HG03354 (cell line): ENCODE data around the gene TNFSF12.

ENCODE experiments used
- ATAC-seq: cut with Tn5 transposase; IDR thresholded peaks from one replicate; pipeline ENCODE4 v1.9.1; 2021; ENCODE audit warnings: mild to moderate bottlenecking; ENCODE audit not compliant: unreplicated experiment, poor library complexity, severe bottlenecking

The TNFSF12 gene, protein sequence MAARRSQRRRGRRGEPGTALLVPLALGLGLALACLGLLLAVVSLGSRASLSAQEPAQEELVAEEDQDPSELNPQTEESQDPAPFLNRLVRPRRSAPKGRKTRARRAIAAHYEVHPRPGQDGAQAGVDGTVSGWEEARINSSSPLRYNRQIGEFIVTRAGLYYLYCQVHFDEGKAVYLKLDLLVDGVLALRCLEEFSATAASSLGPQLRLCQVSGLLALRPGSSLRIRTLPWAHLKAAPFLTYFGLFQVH

DNA sequence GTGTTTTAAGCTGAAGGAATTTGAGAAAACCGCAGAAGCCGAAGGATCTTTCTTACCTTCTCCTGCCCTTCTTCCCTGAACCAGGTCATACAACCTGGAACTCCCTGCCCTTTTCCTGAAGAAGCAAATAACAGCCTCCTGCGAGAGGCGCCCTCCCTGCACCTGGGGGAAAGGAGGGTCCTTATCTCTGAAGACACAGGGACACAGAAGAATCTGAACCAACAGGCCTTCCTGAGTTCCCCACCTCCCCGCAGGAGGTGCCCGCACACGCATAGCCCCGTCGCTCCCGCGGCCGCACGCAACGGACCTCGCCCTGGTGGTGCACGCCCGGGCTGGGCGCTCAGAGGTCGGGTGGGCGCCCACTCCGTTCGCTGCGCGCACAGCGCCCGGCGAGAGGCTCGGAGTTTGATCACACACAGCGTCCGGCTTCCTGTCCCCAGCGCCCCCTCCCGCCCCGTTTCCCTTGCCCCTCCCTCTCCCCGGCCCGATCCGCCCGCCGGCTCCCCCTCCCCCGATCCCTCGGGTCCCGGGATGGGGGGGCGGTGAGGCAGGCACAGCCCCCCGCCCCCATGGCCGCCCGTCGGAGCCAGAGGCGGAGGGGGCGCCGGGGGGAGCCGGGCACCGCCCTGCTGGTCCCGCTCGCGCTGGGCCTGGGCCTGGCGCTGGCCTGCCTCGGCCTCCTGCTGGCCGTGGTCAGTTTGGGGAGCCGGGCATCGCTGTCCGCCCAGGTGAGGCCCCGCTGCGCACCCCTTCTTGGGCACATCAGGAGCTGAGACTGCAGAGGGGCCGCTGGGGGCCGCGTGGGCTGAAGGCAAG lies at the start of gene TNFSF12:
Gene TNFSF12 (plus strand): TSS at position 474 of the 816 bp plus-strand sequence. CDS start 96 bp downstream, at position 570.
- ATAC-seq = no peak

DNA sequence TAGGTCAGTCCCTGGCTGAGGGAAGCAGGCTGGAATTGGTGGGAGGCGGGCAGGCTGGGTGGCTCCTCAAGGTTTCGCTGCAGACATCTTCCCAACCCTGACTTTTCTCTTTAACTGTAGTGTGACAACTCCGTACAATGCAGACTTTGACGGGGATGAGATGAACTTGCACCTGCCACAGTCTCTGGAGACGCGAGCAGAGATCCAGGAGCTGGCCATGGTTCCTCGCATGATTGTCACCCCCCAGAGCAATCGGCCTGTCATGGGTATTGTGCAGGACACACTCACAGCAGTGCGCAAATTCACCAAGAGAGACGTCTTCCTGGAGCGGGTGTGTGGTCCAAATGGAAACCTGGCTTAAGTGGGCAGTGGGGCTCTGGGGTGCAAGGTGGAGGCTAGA lies 49.7 kb upstream of the TNFSF12 start:
- ATAC-seq = no peak

DNA sequence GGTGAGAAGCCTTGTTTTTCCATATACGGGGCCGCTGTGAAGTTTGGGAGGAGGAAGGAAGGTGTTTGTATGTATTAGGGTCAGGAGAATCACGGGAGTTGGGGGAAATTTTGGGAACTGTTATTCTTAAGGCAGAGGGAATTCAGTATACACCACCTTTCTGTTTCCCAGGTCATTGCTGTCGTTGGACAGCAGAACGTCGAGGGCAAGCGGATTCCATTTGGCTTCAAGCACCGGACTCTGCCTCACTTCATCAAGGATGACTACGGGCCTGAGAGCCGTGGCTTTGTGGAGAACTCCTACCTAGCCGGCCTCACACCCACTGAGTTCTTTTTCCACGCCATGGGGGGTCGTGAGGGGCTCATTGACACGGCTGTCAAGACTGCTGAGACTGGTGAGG lies 47.1 kb upstream of the TNFSF12 start:
- ATAC-seq = no peak

DNA sequence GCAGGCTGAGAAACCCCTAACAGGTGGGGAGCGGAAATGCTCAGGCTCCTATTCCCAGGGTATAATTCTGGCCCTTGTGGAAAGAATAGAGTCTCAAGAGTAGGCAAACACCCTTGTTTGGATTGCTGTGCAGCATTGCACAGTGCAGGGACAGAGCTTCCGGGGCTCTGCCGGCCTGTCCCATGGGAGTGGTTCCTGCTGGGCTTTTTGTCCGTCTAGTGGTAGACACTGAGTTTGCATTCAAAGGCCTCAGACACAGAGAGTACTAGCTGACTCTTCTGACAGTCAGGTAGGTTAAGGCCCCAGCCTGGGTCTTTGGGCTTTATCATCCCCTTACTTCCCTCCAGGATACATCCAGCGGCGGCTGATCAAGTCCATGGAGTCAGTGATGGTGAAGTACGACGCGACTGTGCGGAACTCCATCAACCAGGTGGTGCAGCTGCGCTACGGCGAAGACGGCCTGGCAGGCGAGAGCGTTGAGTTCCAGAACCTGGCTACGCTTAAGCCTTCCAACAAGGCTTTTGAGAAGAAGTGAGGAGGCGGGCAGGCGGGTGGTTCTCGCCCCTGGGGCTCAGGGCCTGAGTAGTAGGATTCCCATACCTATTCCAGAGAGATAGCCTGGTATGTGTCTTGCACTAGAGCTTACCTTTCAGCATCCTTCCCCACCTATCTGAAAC lies 46.5 kb upstream of the TNFSF12 start:
- ATAC-seq = no peak

DNA sequence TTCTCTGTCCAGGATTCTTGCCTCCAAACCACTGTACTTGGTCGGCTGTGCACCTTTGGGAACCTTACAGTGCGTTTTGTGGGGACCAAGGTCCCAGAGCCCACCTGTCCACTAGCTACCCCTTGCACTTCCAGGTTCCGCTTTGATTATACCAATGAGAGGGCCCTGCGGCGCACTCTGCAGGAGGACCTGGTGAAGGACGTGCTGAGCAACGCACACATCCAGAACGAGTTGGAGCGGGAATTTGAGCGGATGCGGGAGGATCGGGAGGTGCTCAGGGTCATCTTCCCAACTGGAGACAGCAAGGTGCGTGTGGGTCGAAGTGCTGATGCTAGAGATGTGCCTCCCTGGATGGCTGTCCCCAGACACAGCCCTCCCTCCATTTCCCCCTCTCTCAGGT lies 45.9 kb upstream of the TNFSF12 start:
- no peak for ATAC-seq

DNA sequence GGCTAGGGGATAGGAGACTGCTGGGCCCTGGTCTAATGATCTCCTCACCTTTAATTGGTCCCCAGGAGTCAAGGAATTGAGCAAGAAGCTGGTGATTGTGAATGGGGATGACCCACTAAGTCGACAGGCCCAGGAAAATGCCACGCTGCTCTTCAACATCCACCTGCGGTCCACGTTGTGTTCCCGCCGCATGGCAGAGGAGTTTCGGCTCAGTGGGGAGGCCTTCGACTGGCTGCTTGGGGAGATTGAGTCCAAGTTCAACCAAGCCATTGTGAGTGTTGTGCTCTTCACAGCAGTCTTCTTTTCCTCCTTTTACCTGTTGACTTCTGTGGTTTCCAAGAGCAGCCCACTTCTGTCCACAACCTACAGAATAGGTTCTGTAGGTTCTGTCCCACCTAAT lies 45.3 kb upstream of the TNFSF12 start:
- no peak for ATAC-seq

DNA sequence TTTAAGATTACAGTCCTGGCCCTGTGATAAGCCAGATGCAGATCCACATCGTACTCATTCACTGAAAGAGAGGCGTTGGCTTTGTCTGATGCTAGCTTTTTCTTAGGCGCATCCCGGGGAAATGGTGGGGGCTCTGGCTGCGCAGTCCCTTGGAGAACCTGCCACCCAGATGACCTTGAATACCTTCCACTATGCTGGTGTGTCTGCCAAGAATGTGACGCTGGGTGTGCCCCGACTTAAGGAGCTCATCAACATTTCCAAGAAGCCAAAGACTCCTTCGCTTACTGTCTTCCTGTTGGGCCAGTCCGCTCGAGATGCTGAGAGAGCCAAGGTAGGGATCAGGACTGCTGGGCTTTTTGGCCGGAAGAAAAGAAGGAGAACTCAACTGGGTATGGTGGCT lies 40.7 kb upstream of the TNFSF12 start:
- no peak for ATAC-seq

DNA sequence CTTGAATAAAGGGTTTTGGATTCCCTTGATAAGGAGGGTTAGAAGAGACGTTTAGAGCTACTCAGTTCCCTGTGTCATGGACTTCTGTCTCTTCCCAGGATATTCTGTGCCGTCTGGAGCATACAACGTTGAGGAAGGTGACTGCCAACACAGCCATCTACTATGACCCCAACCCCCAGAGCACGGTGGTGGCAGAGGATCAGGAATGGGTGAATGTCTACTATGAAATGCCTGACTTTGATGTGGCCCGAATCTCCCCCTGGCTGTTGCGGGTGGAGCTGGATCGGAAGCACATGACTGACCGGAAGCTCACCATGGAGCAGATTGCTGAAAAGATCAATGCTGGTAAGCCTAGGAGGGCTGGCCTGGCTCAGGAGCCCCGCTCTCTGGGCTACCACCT lies 40.0 kb upstream of the TNFSF12 start:
- ATAC-seq = no peak

DNA sequence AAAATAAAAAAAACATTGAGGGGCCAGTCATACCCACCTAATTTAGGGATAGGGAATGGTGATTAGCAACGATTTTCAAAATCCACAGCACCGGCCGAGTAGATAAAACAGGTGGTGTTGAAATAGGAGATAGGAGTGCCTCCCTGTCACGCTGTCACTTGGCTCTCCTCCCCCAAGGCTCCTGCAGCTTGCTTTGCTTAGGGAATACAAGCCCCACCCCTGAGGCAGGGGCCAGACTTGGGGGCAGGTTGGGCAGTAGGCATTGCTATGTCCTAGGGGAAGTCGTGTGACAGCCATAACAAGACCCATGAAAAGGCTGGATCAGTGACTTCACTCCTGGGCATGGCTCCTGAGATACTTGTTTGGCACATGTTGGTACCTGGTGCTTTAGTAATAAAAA lies 38.9 kb upstream of the TNFSF12 start:
- ATAC-seq = no peak

DNA sequence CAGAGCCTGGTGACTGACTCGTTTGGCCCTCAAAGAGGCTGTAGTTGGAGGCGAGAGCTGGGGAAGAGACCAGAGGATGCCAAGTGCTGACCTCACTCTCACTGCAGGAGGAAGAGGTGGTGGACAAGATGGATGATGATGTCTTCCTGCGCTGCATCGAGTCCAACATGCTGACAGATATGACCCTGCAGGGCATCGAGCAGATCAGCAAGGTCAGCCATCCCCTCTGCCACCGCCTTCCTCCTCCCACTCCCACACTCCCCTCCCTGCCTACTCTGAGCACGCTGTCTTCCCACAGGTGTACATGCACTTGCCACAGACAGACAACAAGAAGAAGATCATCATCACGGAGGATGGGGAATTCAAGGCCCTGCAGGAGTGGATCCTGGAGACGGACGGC lies 37.8 kb upstream of the TNFSF12 start:
- no peak for ATAC-seq

DNA sequence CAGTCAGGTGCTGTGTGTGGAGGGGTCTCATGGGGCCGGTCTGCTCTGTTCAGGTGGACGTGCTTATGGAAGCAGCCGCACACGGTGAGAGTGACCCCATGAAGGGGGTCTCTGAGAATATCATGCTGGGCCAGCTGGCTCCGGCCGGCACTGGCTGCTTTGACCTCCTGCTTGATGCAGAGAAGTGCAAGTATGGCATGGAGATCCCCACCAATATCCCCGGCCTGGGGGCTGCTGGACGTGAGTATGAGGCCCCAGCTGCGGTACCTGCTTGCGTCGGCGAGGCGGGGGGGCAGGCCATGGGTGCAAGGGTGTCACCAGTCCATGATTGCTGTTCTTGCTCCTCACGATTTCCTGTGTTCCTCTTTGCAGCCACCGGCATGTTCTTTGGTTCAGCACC lies 36.8 kb upstream of the TNFSF12 start:
- no peak for ATAC-seq

DNA sequence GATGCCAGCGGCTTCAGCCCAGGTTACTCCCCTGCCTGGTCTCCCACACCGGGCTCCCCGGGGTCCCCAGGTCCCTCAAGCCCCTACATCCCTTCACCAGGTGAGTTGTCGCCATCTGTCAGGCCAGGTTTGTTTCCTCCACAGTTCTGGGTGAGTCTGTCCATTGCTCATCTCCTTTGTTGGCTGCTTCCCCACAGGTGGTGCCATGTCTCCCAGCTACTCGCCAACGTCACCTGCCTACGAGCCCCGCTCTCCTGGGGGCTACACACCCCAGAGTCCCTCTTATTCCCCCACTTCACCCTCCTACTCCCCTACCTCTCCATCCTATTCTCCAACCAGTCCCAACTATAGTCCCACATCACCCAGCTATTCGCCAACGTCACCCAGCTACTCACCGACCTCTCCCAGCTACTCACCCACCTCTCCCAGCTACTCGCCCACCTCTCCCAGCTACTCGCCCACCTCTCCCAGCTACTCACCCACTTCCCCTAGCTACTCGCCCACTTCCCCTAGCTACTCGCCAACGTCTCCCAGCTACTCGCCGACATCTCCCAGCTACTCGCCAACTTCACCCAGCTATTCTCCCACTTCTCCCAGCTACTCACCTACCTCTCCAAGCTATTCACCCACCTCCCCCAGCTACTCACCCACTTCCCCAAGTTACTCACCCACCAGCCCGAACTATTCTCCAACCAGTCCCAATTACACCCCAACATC lies 35.9 kb upstream of the TNFSF12 start:
- ATAC-seq = no peak

DNA sequence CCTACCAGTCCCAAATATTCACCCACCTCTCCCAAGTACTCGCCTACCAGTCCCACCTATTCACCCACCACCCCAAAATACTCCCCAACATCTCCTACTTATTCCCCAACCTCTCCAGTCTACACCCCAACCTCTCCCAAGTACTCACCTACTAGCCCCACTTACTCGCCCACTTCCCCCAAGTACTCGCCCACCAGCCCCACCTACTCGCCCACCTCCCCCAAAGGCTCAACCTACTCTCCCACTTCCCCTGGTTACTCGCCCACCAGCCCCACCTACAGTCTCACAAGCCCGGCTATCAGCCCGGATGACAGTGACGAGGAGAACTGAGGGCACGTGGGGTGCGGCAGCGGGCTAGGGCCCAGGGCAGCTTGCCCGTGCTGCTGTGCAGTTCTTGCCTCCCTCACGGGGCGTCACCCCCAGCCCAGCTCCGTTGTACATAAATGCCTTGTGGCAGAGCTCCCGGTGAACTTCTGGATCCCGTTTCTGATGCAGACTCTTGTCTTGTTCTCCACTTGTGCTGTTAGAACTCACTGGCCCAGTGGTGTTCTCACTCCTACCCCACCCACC lies 34.9 kb upstream of the TNFSF12 start:
- no peak for ATAC-seq

DNA sequence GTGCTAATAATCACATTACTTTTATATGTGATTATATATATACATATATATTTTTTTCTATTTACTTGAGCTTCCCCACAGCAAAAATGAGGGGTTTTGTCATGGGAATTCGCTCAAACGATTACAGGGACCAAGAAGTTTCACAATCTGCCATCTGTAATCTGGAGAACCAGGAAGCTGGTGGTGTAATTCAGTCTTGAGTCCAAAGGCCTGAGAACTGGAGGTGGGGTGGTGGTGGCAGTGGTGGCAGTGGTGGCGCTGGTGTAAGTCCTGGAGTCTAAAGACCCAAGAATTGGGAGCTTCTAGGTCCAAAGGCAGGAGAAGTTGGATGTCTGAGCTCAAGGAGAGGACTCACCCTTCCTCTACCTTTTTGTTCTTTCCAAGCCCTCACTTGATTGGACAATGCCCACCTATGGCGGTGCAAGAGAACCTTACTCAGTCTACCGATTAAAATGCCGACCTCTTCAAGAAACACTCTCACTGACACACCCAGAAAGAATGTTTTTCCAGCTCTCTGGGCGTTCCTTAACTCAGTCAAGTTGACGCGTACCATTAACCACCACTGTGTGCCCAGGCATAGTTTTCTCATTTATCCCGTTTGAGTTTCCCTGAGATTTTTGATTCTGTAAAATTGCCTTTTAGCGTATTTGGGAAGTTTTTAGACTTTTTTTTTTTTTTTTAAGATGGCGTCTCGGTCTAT lies 32.8 kb upstream of the TNFSF12 start:
- no peak for ATAC-seq

DNA sequence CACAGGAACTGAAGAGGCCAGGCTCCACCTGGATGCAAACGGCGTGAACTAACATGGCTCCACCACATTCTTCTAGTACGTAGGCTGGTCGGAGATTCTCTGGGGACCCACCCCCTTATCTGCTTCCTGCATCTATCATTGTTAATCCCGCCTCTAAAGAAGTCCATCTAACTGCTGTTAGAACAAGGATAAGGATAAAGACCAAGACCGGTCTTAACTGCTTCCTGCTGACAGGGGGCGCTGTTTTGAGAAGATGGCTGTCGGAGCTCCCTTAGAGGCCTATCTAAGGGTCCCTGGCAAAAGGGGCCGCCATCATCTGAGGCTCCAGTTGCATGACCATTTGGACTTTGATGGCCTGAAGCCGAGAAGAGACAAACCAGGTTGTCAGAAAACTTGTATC lies 25.8 kb upstream of the TNFSF12 start:
- ATAC-seq = no peak

DNA sequence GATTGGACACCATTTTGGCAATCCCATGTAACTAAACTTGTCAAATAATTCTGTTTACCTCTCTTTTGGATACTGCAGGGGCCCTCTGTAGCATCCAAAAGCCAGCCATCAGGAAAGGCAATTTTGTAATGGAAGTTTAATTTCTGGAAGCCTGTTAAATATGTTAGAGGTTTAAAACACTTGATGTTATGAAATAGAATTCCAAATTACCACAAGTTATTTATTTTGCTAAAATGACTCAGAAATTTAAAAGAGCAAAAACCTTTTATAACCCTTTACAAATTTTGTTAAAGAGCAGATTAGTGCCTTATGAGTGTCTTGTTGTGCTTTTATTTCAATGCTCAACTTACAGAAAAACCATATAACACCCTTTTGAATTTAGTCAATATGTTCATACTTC lies 20.0 kb upstream of the TNFSF12 start:
- ATAC-seq = no peak

DNA sequence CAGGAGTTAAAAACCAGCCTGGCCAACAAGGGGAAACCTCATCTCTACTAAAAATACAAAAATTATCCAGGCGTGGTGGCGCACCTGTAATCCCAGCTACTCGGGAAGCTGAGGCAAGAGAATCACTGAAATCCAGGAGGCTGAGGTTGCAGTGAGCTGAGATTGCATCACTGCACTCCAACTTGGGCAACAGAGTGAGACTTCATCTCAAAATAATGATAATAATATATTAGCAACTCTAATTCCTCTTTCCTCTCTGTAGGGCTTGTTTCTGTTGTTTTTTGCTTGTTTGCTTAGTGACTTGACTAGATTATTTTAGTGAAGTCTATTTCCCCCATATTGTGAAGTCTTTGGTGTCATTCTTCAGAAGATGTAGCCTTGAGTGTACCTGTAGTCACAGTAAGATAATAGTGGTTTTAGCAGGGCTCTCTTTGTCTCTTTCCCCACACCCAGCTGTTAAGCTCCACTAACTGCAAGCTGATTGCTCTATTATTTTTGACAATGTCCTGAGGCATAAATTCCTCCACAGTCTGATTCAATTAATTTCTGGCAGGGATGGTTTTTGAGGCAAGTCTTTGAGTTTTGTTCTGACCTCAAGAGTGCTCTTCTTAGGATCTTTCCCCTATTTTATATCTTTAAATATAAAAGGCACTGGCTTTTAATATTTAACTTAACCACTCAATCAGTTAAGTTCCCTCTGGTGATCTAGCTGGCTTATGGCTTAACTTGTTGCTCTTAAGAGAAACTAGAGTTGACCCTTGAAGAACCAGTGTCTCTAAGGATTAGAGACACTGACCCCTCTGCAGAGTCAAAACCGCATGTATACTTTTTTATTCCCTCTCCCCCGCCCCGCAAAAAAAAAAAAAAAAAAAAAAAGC lies 18.6 kb upstream of the TNFSF12 start:
- no peak for ATAC-seq

DNA sequence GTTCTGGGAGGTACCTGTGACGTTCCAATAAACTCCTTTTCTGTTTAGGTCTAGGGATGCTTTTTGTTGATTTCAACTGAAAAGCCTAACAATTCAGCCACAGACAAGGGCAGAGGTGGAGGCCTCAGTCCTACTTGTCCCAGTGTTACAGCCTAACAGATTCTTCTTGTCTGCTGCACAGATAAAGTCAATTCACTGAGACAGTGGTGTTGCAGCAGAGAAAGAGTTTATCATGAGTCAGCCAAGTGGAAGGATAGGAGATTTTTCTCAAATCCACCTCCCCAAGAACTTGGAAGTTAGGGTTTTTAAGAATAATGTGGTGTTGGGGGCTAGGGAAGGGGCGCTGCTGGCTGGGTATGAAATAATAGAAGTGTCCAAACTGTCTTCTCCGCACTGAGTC lies 10.8 kb upstream of the TNFSF12 start:
- ATAC-seq = no peak
